UCSD-AML1 (cell line): Measurements from ENCODE around the gene JPH3.

ENCODE experiments used
- DNase-seq: peaks from one replicate; lab custom pipeline; 2025; ENCODE audit not compliant: unreplicated experiment; lab: John Stamatoyannopoulos, UW

The JPH3 gene

GRCh38 chr16:87733190-87733589 lies 130.9 kb downstream of the JPH3 start:
- no peak for DNase-seq

- no peak for DNase-seq
Measured at GRCh38 chr16:87734644-87735043, 132.3 kb downstream of the JPH3 start.

- DNase-seq = no peak
Measured at GRCh38 chr16:87735270-87736007, 133.1 kb downstream of the JPH3 start.

GRCh38 chr16:87736008-87736382 lies 133.7 kb downstream of the JPH3 start:
- DNase-seq = no peak

GRCh38 chr16:87739801-87740200 lies 137.5 kb downstream of the JPH3 start:
- no peak for DNase-seq

GRCh38 chr16:87740441-87740840 lies 138.1 kb downstream of the JPH3 start:
- DNase-seq = no peak

GRCh38 chr16:87740909-87741424 lies 138.7 kb downstream of the JPH3 start:
- no peak for DNase-seq

GRCh38 chr16:87741700-87742415 lies 139.6 kb downstream of the JPH3 start:
- no peak for DNase-seq

GRCh38 chr16:87742781-87743490 lies 140.6 kb downstream of the JPH3 start:
- no peak for DNase-seq

- DNase-seq = no peak
Measured at GRCh38 chr16:87744750-87745514, 142.6 kb downstream of the JPH3 start.

- no peak for DNase-seq
Measured at GRCh38 chr16:87746178-87746577, 143.9 kb downstream of the JPH3 start.
